Fibroblast of villous mesenchyme (primary cell): Measurements from ENCODE around the gene HSDL2. TPM values are rescaled to one million over a fixed set of nuclear protein-coding genes. Genes with fewer than 3 reads are reported as not detected.

Experiments used
- DNase-seq: peaks from one replicate; pipeline ENCODE4 v3.0.0-alpha.2; 2010; ENCODE audit warnings: low read depth
- H3K4me3 ChIP-seq: 2 replicates; pipeline ENCODE4 v1.5.1; 2011; ENCODE audit warnings: low read depth, mild to moderate bottlenecking, low read length
- CTCF ChIP-seq: IDR thresholded peaks from 2 replicates; pipeline ENCODE4 v1.5.1; 2012; ENCODE audit warnings: low read depth, mild to moderate bottlenecking, low read length; ENCODE audit not compliant: insufficient read depth
- total RNA-seq: library from RNA; depleted of rRNA; stranded (reverse); fragments of >200 nt; gene quantifications from 2 replicates; pipeline ENCODE4 v1.2.3, GENCODE V29; 2012

HSDL2 gene
- total RNA-seq, 1 donor: 55.3 TPM

- H3K4me3 ChIP-seq: no peak overlapping the region
- DNase-seq: no peak
- TF ChIP-seq CTCF: no peak
These were observed 115.7 kb downstream of the HSDL2 start for GRCh38 chr9:112495614-112496013.

DNA sequence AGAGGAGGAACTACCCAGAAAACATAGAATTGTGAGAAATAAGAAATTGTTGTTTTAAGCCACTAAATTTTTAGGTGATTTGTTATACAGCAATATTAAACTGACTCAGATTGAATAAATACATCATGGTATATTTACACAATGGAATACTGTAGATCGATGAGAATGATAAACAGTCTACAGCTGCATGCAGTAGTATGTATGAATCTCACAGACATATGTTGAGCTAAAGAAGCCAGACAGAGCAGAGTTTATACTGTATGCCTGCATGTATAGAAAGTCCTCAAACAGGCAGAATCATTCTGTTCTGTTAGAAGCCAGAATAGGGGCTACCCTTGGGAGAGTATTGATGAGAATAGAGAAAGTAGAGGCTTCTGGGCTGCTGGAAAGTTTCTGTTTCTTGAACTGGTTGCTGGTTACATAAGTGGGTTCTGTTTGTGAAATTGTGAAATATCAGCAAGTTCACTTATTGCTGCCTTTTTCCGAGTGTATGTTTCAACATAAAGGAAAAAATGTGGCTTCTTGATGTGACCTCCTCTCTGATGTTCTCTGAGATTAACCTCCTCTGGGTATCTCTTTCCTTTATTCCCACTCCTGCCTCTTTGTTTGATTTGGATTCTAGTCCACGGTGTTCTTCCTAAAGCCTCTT lies 116.3 kb downstream of the HSDL2 start:
- no peak overlapping the region for H3K4me3 ChIP-seq
- DNase-seq: peak; percentile 58
- no peak for TF ChIP-seq CTCF

- TF ChIP-seq CTCF: no peak
- DNase-seq: no peak
- H3K4me3 ChIP-seq: no peak overlapping the region
These were observed 120.9 kb downstream of the HSDL2 start for GRCh38 chr9:112500842-112501241.

GRCh38 chr9:112501287-112501686 lies 121.4 kb downstream of the HSDL2 start:
- H3K4me3 ChIP-seq: no peak overlapping the region
- no peak for TF ChIP-seq CTCF
- DNase-seq: no peak

GRCh38 chr9:112502175-112502946 lies 122.5 kb downstream of the HSDL2 start:
- DNase-seq: no peak
- no peak for TF ChIP-seq CTCF
- no peak overlapping the region for H3K4me3 ChIP-seq

DNA sequence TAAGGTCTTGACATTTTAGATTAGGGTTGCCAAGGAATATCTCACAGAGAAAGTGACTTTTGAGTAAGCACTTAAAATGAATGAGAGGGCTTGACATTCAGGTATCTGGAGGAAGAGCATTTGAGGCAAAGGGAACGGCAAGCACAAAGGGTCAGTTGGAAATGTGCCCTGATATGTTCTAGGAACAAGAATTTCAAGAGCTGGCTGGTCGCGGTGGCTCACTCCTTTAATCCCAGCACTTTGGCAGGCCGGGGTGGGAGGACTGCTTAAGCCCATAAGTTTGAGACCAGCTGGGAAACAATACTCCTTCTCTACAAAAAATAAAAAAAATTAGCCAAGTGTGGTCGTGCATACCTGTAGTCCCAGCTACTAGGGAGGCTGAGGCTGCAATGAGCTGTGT lies 123.3 kb downstream of the HSDL2 start:
- no peak for TF ChIP-seq CTCF
- peak; percentile 19 for DNase-seq
- H3K4me3 ChIP-seq: no peak overlapping the region
